Neutrophil (primary cell): Measurements from ENCODE around the gene MAN1A1.

Source experiments
- H3K27ac ChIP-seq: fragments of 200-600 bp; sonication (generic); 2 replicates; pipeline ENCODE4 v1.5.1; 2016; ENCODE audit warnings: mild to moderate bottlenecking, moderate library complexity
- H3K27me3 ChIP-seq: fragments of 200-600 bp; sonication (generic); 2 replicates; pipeline ENCODE4 v1.6.0; 2016; ENCODE audit warnings: mild to moderate bottlenecking
- H3K36me3 ChIP-seq: fragments of 200-600 bp; sonication (generic); 2 replicates; pipeline ENCODE4 v1.5.1; 2017
- H3K4me1 ChIP-seq, 2 experiments: fragments of 200-600 bp in 1 of 2; sonication (generic) in 1 of 2; 1 replicate in 1 of 2; 2 replicates in 1 of 2; pipeline versions ENCODE4 v1.5.1 to v1.6.1; 2013 to 2016; ENCODE audit warnings: low read depth in 1 of 2, low read length in 1 of 2, mild to moderate bottlenecking in 1 of 2, moderate library complexity in 1 of 2; ENCODE audit not compliant: control insufficient read depth in 1 of 2, insufficient read depth in 1 of 2
- H3K4me3 ChIP-seq, 2 experiments: fragments of 200-600 bp in 1 of 2; sonication (generic) in 1 of 2; 1 replicate in 1 of 2; 2 replicates in 1 of 2; pipeline ENCODE4 v1.5.1; 2013 to 2016; ENCODE audit warnings: low read depth in 1 of 2, low read length in 1 of 2, mild to moderate bottlenecking in 1 of 2, moderate library complexity in 1 of 2
- H3K9me3 ChIP-seq: fragments of 200-600 bp; sonication (generic); 2 replicates; pipeline ENCODE4 v1.5.1; 2016
- TF ChIP-seq, protein P1 (sequence below): fragments of 200-600 bp; sonication (generic); IDR thresholded peaks from 2 replicates; pipeline ENCODE4 v1.5.1; 2016; ENCODE audit warnings: antibody characterized with exemption

MAN1A1 gene

DNA sequence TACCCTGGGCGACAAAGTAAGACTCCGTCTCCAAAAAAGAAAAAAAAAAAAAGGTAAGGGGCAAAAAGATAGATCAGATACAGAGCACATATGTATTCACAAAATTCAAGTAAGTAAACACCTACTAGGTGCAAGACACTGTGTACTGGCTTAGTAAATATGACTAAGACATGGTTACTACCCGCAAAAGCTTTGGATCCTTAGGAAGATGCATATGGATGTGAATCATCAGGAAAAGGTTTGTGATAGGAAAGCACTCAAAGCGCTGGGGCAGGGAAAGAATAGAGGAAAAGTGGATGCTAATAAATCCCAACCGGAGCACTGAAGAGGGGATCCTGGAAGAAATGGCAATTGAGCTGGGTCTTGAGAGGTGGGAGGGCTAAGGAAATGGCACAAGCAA lies 152.3 kb downstream of the MAN1A1 start:
- H3K27ac ChIP-seq: no peak overlapping the region
- no peak overlapping the region for H3K4me3 ChIP-seq
- H3K27me3 ChIP-seq: no peaks in the 10 kb centered on the region
- H3K9me3 ChIP-seq: no peaks in the 10 kb centered on the region
- peaks cover 10% of the 10 kb centered on the region for H3K36me3 ChIP-seq
- no peaks in the 10 kb centered on the region for H3K4me1 ChIP-seq
- TF ChIP-seq, protein P1, sequence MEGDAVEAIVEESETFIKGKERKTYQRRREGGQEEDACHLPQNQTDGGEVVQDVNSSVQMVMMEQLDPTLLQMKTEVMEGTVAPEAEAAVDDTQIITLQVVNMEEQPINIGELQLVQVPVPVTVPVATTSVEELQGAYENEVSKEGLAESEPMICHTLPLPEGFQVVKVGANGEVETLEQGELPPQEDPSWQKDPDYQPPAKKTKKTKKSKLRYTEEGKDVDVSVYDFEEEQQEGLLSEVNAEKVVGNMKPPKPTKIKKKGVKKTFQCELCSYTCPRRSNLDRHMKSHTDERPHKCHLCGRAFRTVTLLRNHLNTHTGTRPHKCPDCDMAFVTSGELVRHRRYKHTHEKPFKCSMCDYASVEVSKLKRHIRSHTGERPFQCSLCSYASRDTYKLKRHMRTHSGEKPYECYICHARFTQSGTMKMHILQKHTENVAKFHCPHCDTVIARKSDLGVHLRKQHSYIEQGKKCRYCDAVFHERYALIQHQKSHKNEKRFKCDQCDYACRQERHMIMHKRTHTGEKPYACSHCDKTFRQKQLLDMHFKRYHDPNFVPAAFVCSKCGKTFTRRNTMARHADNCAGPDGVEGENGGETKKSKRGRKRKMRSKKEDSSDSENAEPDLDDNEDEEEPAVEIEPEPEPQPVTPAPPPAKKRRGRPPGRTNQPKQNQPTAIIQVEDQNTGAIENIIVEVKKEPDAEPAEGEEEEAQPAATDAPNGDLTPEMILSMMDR: no peak

DNA sequence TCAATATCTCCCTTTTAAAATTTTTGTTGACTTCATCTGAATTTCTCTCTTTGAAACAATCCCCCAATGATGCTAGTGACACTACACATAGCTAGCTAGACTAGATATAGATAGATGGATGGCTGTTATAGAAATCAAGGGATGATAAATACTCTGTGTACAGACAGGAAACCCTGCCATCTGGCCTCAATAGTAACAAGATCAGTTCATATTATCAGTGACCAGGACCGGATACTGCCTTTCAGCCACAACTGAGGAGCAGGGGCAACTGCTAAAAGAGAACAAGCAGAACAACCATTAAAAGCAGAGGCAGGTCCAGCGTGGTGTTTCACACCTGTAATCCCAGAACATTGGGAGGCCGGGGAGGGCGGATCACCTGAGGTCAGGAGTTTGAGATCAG lies 152.8 kb downstream of the MAN1A1 start:
- TF ChIP-seq, protein P1: no peak
- Histone ChIP-seq H3K36me3 (peaks cover 10% of the 10 kb centered on the region), H3K27me3 (no peaks in the 10 kb centered on the region), H3K27ac (no peak overlapping the region), H3K9me3 (no peaks in the 10 kb centered on the region), H3K4me3 (no peak overlapping the region), H3K4me1 (no peaks in the 10 kb centered on the region)

DNA sequence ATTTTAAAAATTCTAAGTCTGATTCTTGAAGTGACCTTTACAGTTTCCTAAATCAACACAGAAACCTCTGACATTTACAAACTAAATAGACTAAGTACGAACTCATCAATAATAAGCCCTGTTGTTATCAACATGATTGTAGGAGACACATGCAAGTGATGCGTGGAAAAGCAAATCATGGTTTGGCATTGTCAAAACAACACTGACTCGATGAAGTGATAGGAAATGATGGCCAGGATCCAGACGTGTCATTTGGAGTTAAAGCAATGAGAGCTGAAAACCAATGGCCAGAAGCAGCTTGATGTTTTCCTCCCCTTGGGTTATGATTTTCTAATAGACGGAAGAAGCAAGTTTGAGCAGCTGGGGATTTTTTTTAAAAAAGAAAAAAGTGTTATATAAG lies 153.7 kb downstream of the MAN1A1 start:
- TF ChIP-seq, protein P1: no peak
- no peaks in the 10 kb centered on the region for H3K27me3 ChIP-seq
- H3K27ac ChIP-seq: no peak overlapping the region
- H3K4me1 ChIP-seq: no peaks in the 10 kb centered on the region
- no peaks in the 10 kb centered on the region for H3K9me3 ChIP-seq
- no peak overlapping the region for H3K4me3 ChIP-seq
- H3K36me3 ChIP-seq: peaks cover 10% of the 10 kb centered on the region

DNA sequence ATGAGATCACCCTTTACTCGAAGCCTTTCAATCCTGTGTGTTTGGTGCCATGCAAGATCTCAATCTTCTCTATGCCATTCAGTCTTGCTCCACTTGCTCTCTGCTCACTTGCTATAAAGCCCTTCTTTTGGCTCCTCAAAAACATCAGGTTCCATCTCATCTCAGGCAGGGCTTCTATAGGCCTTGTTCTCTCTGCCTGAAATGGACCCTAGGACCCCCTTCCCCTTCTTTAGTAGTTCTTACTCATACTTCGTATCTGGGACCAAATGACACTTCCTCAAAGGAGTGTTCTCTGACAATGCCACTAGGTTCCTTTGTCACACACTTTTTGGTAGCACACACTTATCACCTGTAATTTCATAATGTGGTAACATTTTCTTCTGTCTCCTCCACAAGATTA lies 154.4 kb downstream of the MAN1A1 start:
- no peak overlapping the region for H3K27ac ChIP-seq
- H3K9me3 ChIP-seq: no peaks in the 10 kb centered on the region
- no peak overlapping the region for H3K4me3 ChIP-seq
- TF ChIP-seq, protein P1: no peak
- H3K27me3 ChIP-seq: no peaks in the 10 kb centered on the region
- no peaks in the 10 kb centered on the region for H3K4me1 ChIP-seq
- H3K36me3 ChIP-seq: peaks cover 10% of the 10 kb centered on the region

DNA sequence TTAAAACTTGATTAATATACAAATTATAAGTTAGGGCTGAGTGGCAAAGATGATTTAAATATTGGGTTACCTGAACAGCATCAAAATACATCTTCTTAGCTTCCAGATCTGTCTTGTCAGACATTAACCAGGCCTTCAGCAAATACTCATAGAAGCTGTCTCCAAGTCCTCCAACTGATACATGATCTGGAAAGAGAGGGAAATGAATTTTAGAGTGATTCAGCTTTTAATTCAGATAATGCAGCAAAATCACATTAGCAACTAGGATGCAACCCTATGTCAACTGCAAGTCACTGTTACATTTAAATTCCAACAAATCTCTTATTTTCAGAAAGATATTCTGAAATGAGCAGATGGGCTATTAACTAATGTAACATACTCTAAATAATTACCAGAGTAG lies 155.9 kb downstream of the MAN1A1 start:
- Histone ChIP-seq H3K27ac (no peak overlapping the region), H3K9me3 (no peaks in the 10 kb centered on the region), H3K4me3 (no peak overlapping the region), H3K27me3 (no peaks in the 10 kb centered on the region), H3K36me3 (peaks cover 10% of the 10 kb centered on the region), H3K4me1 (no peaks in the 10 kb centered on the region)
- TF ChIP-seq, protein P1: no peak

DNA sequence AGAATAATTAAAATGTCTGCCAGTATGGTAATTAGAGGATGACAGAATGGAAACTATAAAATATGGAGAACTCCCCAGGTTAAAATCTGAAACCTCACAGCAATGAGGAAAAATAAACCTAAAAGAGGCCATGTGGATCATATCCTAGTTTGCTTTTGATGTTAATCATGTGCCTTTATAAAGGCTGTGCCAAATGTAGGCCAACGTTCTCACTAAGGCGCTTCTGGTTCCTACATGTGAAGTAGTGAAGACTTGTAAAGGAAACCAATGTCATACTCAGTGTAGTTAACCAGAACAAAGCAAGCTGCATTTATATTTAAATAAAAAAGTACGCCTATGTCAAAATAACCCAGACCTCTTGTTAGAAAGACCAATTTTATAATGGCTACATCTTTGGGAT lies 157.4 kb downstream of the MAN1A1 start:
- peaks cover 10% of the 10 kb centered on the region for H3K36me3 ChIP-seq
- no peaks in the 10 kb centered on the region for H3K27me3 ChIP-seq
- no peaks in the 10 kb centered on the region for H3K4me1 ChIP-seq
- TF ChIP-seq, protein P1: no peak
- H3K9me3 ChIP-seq: no peaks in the 10 kb centered on the region
- H3K27ac ChIP-seq: no peak overlapping the region
- H3K4me3 ChIP-seq: no peak overlapping the region
